Stomach (tissue), 9 donors: ENCODE data around the gene TXNDC2. TPM values are rescaled to one million over a fixed set of nuclear protein-coding genes. Genes with fewer than 3 reads are reported as not detected.
A peak's percentile ranks its signal among the peaks of the same experiment; 100 is the strongest.
"Not testable (repeated sequence)": the region's sequence is repeated elsewhere in the genome, so short reads cannot be mapped to it uniquely, and the experiment has no call there.

ENCODE experiments used
- DNase-seq, 2 donors: peaks; one replicate each; pipeline versions ENCODE4 v3.0.0 to v3.0.0-alpha.2; 2013 to 2019
- H3K27ac ChIP-seq, 5 donors: fragments of 200-600 bp in 4 of 5; sonication (generic) in 4 of 5; one replicate each; pipeline ENCODE4 v1.5.1; 2013 to 2019; ENCODE audit warnings: mild to moderate bottlenecking in 1 of 5, moderate library complexity in 1 of 5
- H3K27me3 ChIP-seq, 3 donors: fragments of 200-600 bp; sonication (generic); one replicate each; pipeline ENCODE4 v1.5.1; 2017 to 2019; ENCODE audit warnings: mixed run types in 1 of 3
- H3K36me3 ChIP-seq, 4 donors: fragments of 200-600 bp; sonication (generic); 1 replicate in 3 of 4; 2 replicates in 1 of 4; pipeline ENCODE4 v1.5.1; 2016 to 2019
- H3K4me1 ChIP-seq, 4 donors: fragments of 200-600 bp; sonication (generic); one replicate each; pipeline ENCODE4 v1.5.1; 2016 to 2019
- H3K4me3 ChIP-seq, 4 donors: fragments of 200-600 bp; sonication (generic) in 3 of 4; one replicate each; pipeline ENCODE4 v1.5.1; 2016 to 2019; ENCODE audit warnings: mild to moderate bottlenecking in 1 of 4
- H3K9me3 ChIP-seq, 4 donors: fragments of 200-600 bp; sonication (generic); one replicate each; pipeline ENCODE4 v1.5.1; 2016 to 2019
- EP300 ChIP-seq: sonication (generic); formaldehyde crosslinking; IDR thresholded peaks from one replicate; pipeline ENCODE4 v1.6.1; 2017; ENCODE audit warnings: antibody characterized with exemption
- POLR2A ChIP-seq, 4 donors: fragments of 450-650 bp; IDR thresholded peaks; one replicate each; pipeline ENCODE4 v1.6.1; 2016; ENCODE audit warnings: antibody characterized with exemption in 4 of 4, control low read depth in 2 of 4, mild to moderate bottlenecking in 1 of 4, moderate library complexity in 1 of 4
- POLR2AphosphoS5 ChIP-seq, 3 donors: sonication (generic); formaldehyde crosslinking; IDR thresholded peaks; one replicate each; pipeline ENCODE4 v1.6.1; 2016; ENCODE audit warnings: antibody characterized with exemption in 3 of 3
- WGBS, 5 donors: extraction: QIAGEN DNeasy Blood & Tissue Kit in 3 of 5; methylation state at CpG; one replicate each; pipeline versions ENCODE4 v1.1.5 to v1.1.7; 2013 to 2018; 5-methylcytosine and 5-hydroxymethylcytosine counted together
- intact Hi-C: fragments of 100-400 bp; cut with DNase I; formaldehyde crosslinking; loops from one replicate; pipeline ENCODE4 v1.15.1; 2023; ENCODE audit warnings: low total_unique reads
- polyA plus RNA-seq, 3 donors: library from polyadenylated mRNA; stranded (reverse); fragments of 200-250 nt; gene quantifications; one replicate each; pipeline ENCODE4 v1.2.3, GENCODE V29; 2013
- total RNA-seq, 5 donors: library from RNA; depleted of rRNA; stranded (reverse); fragments of >200 nt; gene quantifications; one replicate each; pipeline versions ENCODE4 v1.1.0 to v1.2.3, GENCODE V29; 2014 to 2016
- TF ChIP-seq, protein P1 (sequence below), 7 experiments: fragments of 450-650 bp in 4 of 7; fragments of 200-600 bp in 3 of 7; sonication (generic) in 3 of 7; IDR thresholded peaks; one replicate each; pipeline ENCODE4 v1.5.1; 2016 to 2019; ENCODE audit warnings: antibody characterized with exemption in 7 of 7, control low read depth in 2 of 7, mild to moderate bottlenecking in 1 of 7
- donor health status: healthy with polysubstance abuse.
- donor health status: Bipolar disorder and iron deficiency.
- donor health status: healthy.

Gene TXNDC2
- total and polyA plus RNA-seq, 8 donors: 0.18 TPM; not detected in 7

DNA sequence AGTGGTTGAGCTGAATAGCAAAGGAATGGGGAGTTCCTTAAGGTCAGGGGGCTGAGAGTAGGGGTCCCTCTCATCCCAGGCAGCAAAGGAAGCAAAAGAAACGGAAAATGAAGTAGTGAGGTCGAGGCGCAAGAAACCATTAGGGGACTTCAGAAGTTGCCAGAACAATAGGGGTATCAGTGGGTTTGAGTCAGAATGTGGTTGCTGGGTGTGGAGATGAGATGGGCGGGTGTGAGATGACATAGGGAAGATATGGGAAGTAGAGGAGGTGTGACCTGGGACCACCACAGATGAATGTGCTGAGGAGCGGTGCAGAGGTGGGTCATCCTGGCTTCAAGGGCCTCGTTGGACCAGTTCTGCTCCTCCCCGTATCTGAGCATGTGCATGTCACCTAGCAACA, 14.9 kb downstream of the TXNDC2 start:
- 78 to 86% (median 83%) methylated on average over 7 of the region's 7 CpGs for WGBS, 5 donors
- DNase-seq: no peak
- TF ChIP-seq, protein P1, sequence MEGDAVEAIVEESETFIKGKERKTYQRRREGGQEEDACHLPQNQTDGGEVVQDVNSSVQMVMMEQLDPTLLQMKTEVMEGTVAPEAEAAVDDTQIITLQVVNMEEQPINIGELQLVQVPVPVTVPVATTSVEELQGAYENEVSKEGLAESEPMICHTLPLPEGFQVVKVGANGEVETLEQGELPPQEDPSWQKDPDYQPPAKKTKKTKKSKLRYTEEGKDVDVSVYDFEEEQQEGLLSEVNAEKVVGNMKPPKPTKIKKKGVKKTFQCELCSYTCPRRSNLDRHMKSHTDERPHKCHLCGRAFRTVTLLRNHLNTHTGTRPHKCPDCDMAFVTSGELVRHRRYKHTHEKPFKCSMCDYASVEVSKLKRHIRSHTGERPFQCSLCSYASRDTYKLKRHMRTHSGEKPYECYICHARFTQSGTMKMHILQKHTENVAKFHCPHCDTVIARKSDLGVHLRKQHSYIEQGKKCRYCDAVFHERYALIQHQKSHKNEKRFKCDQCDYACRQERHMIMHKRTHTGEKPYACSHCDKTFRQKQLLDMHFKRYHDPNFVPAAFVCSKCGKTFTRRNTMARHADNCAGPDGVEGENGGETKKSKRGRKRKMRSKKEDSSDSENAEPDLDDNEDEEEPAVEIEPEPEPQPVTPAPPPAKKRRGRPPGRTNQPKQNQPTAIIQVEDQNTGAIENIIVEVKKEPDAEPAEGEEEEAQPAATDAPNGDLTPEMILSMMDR (IDR thresholded peaks at IDR 0.05): no peak
- TF ChIP-seq POLR2A (IDR thresholded peaks at IDR 0.05) (no peak), EP300 (no peak), POLR2AphosphoS5 (IDR thresholded peaks at IDR 0.05) (no peak)
- Histone ChIP-seq H3K27me3 (no peaks in the 10 kb centered on the region), H3K36me3 (no peaks in the 10 kb centered on the region), H3K4me1 (peaks cover 0 to 13% (median 0%) of the 10 kb centered on the region in 4 donors), H3K9me3 (no peaks in the 10 kb centered on the region), H3K27ac (no peak overlapping the region), H3K4me3 (no peak overlapping the region)
- intact Hi-C loops: no loop called here

DNA sequence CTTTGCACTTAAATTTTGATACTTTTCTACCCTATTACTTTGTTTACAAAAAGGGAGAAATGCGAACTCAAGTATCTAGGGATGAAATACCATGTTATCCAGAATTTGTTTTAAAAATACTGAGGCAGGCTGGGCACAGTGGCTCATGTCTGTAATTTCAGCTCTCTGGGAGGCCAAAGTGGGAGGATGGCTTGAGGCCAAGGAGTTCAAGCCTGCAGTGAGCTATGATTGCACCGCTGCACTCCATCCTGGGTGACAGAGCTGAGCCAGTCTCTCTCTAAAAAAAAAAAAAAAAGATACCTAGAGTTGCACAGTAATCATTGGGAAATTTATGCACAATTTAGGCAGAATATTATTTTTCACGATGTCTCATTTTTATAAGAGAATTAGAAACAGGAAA, 15.6 kb downstream of the TXNDC2 start:
- Histone ChIP-seq H3K27me3 (no peaks in the 10 kb centered on the region), H3K27ac (no peak overlapping the region), H3K4me3 (no peak overlapping the region), H3K9me3 (no peaks in the 10 kb centered on the region), H3K36me3 (no peaks in the 10 kb centered on the region), H3K4me1 (peaks cover 0 to 13% (median 0%) of the 10 kb centered on the region in 4 donors)
- DNase-seq: no peak
- intact Hi-C loops: no loop called here
- TF ChIP-seq EP300: no peak
- no peak for TF ChIP-seq POLR2AphosphoS5 (IDR thresholded peaks at IDR 0.05)
- no peak for TF ChIP-seq POLR2A (IDR thresholded peaks at IDR 0.05)
- TF ChIP-seq, protein P1 (IDR thresholded peaks at IDR 0.05): no peak
- WGBS, 5 donors: 57 to 88% (median 73%) methylated on average over 3 of the region's 3 CpGs

DNA sequence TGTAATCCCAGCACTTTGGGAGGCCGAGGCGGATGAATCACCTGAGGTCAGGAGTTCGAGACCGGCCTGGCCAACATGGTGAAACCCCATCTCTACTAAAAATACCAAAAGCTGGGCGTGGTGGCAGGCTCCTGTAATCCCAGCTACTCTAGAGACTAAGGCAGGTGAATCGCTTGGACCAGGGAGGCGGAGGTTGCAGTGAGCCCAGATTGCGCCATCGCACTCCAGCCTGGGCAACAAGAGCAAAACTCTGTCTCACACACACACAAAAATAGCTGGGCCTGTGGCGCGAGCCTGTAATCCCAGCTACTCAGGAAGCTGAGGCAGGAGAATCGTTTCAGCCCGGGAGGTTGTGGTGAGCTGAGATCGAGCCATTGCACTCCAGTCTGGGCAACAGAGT, 16.5 kb downstream of the TXNDC2 start:
- peaks cover 0 to 13% (median 0%) of the 10 kb centered on the region in 4 donors for H3K4me1 ChIP-seq
- H3K4me3 ChIP-seq, H3K36me3 ChIP-seq, intact Hi-C loops, H3K9me3 ChIP-seq, H3K27me3 ChIP-seq, H3K27ac ChIP-seq, DNase-seq: not testable (repeated sequence)
- WGBS, 5 donors: 87 to 96% (median 92%) methylated on average over 14 of the region's 14 CpGs

DNA sequence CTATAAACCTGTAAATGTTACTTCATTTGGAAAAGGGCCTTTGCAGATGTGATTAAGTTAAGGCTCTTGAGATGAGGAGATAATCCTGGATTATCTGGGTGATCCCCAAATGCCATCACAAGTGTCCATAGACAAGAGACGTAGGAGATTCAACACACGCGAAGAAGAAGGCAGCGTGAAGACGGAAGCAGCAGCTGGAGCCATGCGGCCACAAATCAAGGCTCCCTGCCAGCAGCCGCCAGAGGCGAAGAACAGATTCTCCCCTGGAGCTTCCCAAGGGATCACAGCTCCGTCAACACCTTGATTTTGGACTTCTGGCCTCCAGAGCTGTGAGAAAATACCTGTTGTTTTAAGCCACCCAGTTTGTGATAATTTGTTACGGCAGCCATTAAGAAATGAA, 17.1 kb downstream of the TXNDC2 start:
- intact Hi-C loops: no loop called here
- no peaks in the 10 kb centered on the region for H3K9me3 ChIP-seq
- H3K27ac ChIP-seq: no peak overlapping the region
- TF ChIP-seq, protein P1 (IDR thresholded peaks at IDR 0.05): no peak
- TF ChIP-seq POLR2AphosphoS5 (IDR thresholded peaks at IDR 0.05): no peak
- TF ChIP-seq EP300: no peak
- TF ChIP-seq POLR2A (IDR thresholded peaks at IDR 0.05): no peak
- H3K27me3 ChIP-seq: no peaks in the 10 kb centered on the region
- no peaks in the 10 kb centered on the region for H3K36me3 ChIP-seq
- no peak overlapping the region for H3K4me3 ChIP-seq
- 76 to 86% (median 80%) methylated on average over 10 of the region's 10 CpGs for WGBS, 5 donors
- peaks cover 0 to 13% (median 0%) of the 10 kb centered on the region in 4 donors for H3K4me1 ChIP-seq
- no peak for DNase-seq

DNA sequence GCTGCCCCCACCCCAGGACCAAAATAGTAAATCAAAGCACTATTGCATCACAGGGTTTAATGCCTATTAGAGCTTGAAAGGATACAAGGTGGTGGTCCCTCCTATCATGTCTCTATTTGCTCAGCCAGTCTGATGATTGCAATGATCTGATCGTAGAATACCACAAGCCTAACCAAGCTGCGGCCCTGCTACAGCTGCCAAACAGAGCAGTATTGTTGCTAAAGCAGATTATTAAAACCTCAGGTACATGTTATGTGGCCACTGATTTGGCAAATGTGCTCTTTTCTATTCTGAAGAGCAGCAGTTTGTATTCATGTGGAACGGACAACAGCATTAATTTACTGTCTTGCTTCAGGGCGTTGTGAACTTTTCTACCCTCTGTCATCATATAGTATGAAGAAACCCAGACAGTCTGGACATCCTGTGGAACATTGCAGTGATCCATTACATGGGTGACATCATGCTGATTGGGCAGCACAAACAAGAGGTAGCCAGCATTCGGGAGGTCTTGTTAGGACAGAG, 19.7 kb downstream of the TXNDC2 start:
- H3K27ac ChIP-seq: no peak overlapping the region
- intact Hi-C loops: no loop called here
- WGBS, 5 donors: 48 to 73% (median 71%) methylated on average over 5 of the region's 5 CpGs

More for the DNA sequence above, 19.7 kb downstream of the TXNDC2 start:
- DNase-seq: no peak
- TF ChIP-seq POLR2A (IDR thresholded peaks at IDR 0.05) (no peak), EP300 (no peak), POLR2AphosphoS5 (IDR thresholded peaks at IDR 0.05) (peak in 1 of 3 donors; percentile 51)
- Histone ChIP-seq H3K4me1 (peaks cover 0 to 13% (median 0%) of the 10 kb centered on the region in 4 donors), H3K36me3 (no peaks in the 10 kb centered on the region), H3K4me3 (no peak overlapping the region), H3K9me3 (no peaks in the 10 kb centered on the region), H3K27me3 (no peaks in the 10 kb centered on the region)
